Measurements from ENCODE around the gene DPYSL3. TPM values are rescaled to one million over a fixed set of nuclear protein-coding genes. Genes with fewer than 3 reads are reported as not detected.

DPYSL3 gene
- total RNA-seq, 2 experiments from 2014 or later, result 0.13 to 0.38 TPM

GRCh38 chr5:147361441-147362175 is 148.3 kb downstream of the DPYSL3 start:
- no peak for ATAC-seq
- DNase-seq, result no peak
- Mint-ChIP-seq H3K27me3 (peaks cover 3% of the 10 kb centered on the region), H3K27ac (no peak overlapping the region), H3K36me3 (ENCODE audit: low read depth) (no peaks in the 10 kb centered on the region), H3K4me1 (ENCODE audit: low read depth) (no peaks in the 10 kb centered on the region), H3K4me3 (no peak overlapping the region), H3K9me3 (no peaks in the 10 kb centered on the region)
- intact Hi-C loops (cut with micrococcal nuclease), result no loop called here
- CTCF ChIA-PET, result no interaction called here
- TF ChIP-seq, protein P1, sequence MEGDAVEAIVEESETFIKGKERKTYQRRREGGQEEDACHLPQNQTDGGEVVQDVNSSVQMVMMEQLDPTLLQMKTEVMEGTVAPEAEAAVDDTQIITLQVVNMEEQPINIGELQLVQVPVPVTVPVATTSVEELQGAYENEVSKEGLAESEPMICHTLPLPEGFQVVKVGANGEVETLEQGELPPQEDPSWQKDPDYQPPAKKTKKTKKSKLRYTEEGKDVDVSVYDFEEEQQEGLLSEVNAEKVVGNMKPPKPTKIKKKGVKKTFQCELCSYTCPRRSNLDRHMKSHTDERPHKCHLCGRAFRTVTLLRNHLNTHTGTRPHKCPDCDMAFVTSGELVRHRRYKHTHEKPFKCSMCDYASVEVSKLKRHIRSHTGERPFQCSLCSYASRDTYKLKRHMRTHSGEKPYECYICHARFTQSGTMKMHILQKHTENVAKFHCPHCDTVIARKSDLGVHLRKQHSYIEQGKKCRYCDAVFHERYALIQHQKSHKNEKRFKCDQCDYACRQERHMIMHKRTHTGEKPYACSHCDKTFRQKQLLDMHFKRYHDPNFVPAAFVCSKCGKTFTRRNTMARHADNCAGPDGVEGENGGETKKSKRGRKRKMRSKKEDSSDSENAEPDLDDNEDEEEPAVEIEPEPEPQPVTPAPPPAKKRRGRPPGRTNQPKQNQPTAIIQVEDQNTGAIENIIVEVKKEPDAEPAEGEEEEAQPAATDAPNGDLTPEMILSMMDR (IDR thresholded peaks at IDR 0.05), result no peak
- POLR2A ChIA-PET, result no interaction called here

- DNase-seq, result no peak
- CTCF ChIA-PET, result no interaction called here
- H3K4me3 Mint-ChIP-seq, result no peak overlapping the region
- H3K4me1 Mint-ChIP-seq (ENCODE audit: low read depth), result no peaks in the 10 kb centered on the region
- POLR2A ChIA-PET, result no interaction called here
- no peak for ATAC-seq
- no peaks in the 10 kb centered on the region for H3K36me3 Mint-ChIP-seq (ENCODE audit: low read depth)
- H3K27ac Mint-ChIP-seq, result no peak overlapping the region
- intact Hi-C loops (cut with micrococcal nuclease), result no loop called here
- H3K27me3 Mint-ChIP-seq, result peaks cover under 1% of the 10 kb centered on the region
- TF ChIP-seq, protein P1 (IDR thresholded peaks at IDR 0.05), result no peak
- H3K9me3 Mint-ChIP-seq, result no peaks in the 10 kb centered on the region
Measured at GRCh38 chr5:147360816-147361215, 149.1 kb downstream of the DPYSL3 start.

GRCh38 chr5:147359581-147359980 is 150.3 kb downstream of the DPYSL3 start:
- Mint-ChIP-seq H3K4me3 (no peak overlapping the region), H3K27me3 (no peaks in the 10 kb centered on the region), H3K27ac (no peak overlapping the region), H3K36me3 (ENCODE audit: low read depth) (no peaks in the 10 kb centered on the region), H3K9me3 (no peaks in the 10 kb centered on the region), H3K4me1 (ENCODE audit: low read depth) (no peaks in the 10 kb centered on the region)
- DNase-seq, result no peak
- intact Hi-C loops (cut with micrococcal nuclease), result no loop called here
- POLR2A ChIA-PET, result no interaction called here
- TF ChIP-seq, protein P1 (IDR thresholded peaks at IDR 0.05), result no peak
- CTCF ChIA-PET, result no interaction called here
- ATAC-seq, result no peak

DNA sequence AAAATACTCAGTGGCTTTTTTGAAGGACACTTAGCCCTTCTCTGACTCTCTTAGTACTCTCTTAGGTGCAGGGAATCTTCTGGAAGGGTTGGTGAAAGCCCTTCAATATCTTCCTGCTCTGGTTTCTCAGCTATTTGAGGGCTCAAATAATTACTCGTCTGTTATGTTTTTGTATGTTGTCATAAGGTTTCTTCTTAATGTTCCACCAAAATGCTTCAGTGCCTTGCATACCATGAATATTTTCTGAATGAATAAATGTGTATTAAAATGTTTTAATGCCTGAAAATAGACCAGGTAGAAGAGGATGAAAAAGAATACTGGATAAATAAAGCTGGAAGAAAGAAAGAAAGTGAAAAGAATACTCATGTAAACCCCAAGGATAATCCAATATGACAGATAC is 150.8 kb downstream of the DPYSL3 start:
- Mint-ChIP-seq H3K4me3 (no peak overlapping the region), H3K27ac (no peak overlapping the region), H3K9me3 (no peaks in the 10 kb centered on the region), H3K4me1 (ENCODE audit: low read depth) (no peaks in the 10 kb centered on the region), H3K27me3 (no peaks in the 10 kb centered on the region), H3K36me3 (ENCODE audit: low read depth) (no peaks in the 10 kb centered on the region)
- CTCF ChIA-PET, result no interaction called here
- POLR2A ChIA-PET, result no interaction called here
- ATAC-seq (no peak), DNase-seq (no peak)
- intact Hi-C loops (cut with micrococcal nuclease), result no loop called here
- TF ChIP-seq, protein P1 (IDR thresholded peaks at IDR 0.05), result no peak

DNA sequence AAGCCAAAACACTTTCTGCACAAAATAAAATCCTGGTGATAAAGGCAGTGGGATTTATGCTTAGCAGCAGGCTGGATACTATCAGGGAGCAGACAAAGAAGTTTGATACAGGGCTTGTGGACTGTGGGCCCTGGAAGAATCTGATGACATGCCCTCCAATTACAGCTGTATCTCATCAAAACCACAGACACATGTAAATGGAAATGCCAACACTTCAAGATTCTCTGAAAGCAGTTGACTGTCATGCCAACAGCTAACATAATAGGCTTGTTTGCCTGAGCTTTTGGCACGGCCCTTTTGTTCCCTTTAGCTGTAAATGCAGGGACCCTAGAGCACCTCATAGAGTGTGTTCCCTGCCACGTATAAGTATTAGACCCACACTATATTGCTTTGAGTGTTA is 160.6 kb downstream of the DPYSL3 start:
- ChIA-PET POLR2A (no interaction called here), CTCF (no interaction called here)
- TF ChIP-seq, protein P1 (IDR thresholded peaks at IDR 0.05), result no peak
- intact Hi-C loops (cut with micrococcal nuclease), result no loop called here
- H3K9me3 Mint-ChIP-seq, result no peaks in the 10 kb centered on the region
- DNase-seq (no peak), ATAC-seq (no peak)
- no peak overlapping the region for H3K4me3 Mint-ChIP-seq
- H3K4me1 Mint-ChIP-seq (ENCODE audit: low read depth), result no peaks in the 10 kb centered on the region
- H3K27me3 Mint-ChIP-seq, result no peaks in the 10 kb centered on the region
- no peaks in the 10 kb centered on the region for H3K36me3 Mint-ChIP-seq (ENCODE audit: low read depth)
- no peak overlapping the region for H3K27ac Mint-ChIP-seq
